Measurements from ENCODE around the gene OGDHL.
"Not testable (repeated sequence)": the region's sequence is repeated elsewhere in the genome, so short reads cannot be mapped to it uniquely, and the experiment has no call there.

OGDHL gene

GRCh38 chr10:49738616-49739360, 23.3 kb downstream of the OGDHL start:
- no peak for DNase-seq

GRCh38 chr10:49737474-49738201, 24.5 kb downstream of the OGDHL start:
- DNase-seq = no peak

- DNase-seq = no peak
Observed at GRCh38 chr10:49736564-49737113, 25.5 kb downstream of the OGDHL start.

GRCh38 chr10:49735848-49736563, 26.1 kb downstream of the OGDHL start:
- no peak for DNase-seq

GRCh38 chr10:49735161-49735560, 27.0 kb downstream of the OGDHL start:
- DNase-seq = no peak

GRCh38 chr10:49734676-49735075, 27.4 kb downstream of the OGDHL start:
- no peak for DNase-seq

GRCh38 chr10:49733866-49734265, 28.3 kb downstream of the OGDHL start:
- DNase-seq = no peak

- no peak for DNase-seq
Observed at GRCh38 chr10:49726593-49726992, 35.5 kb downstream of the OGDHL start.

GRCh38 chr10:49715157-49715556, 47.0 kb downstream of the OGDHL start:
- DNase-seq = not testable (repeated sequence)

GRCh38 chr10:49713266-49713665, 48.9 kb downstream of the OGDHL start:
- no peak for DNase-seq

GRCh38 chr10:49711481-49711880, 50.6 kb downstream of the OGDHL start:
- DNase-seq = no peak

- no peak for DNase-seq
Observed at GRCh38 chr10:49710966-49711365, 51.2 kb downstream of the OGDHL start.

GRCh38 chr10:49709934-49710333, 52.2 kb downstream of the OGDHL start:
- no peak for DNase-seq

- DNase-seq = no peak
Observed at GRCh38 chr10:49707585-49707984, 54.5 kb downstream of the OGDHL start.

GRCh38 chr10:49700997-49701396, 61.1 kb downstream of the OGDHL start:
- DNase-seq = no peak

- no peak for DNase-seq
Observed at GRCh38 chr10:49700211-49700610, 61.9 kb downstream of the OGDHL start.

- DNase-seq = no peak
Observed at GRCh38 chr10:49698679-49699078, 63.4 kb downstream of the OGDHL start.

- no peak for DNase-seq
Observed at GRCh38 chr10:49696311-49696710, 65.8 kb downstream of the OGDHL start.

GRCh38 chr10:49694466-49694865, 67.7 kb downstream of the OGDHL start:
- DNase-seq = no peak

GRCh38 chr10:49691588-49691987, 70.5 kb downstream of the OGDHL start:
- DNase-seq = no peak

GRCh38 chr10:49690698-49691356, 71.3 kb downstream of the OGDHL start:
- DNase-seq = no peak

- DNase-seq = no peak
Observed at GRCh38 chr10:49689882-49690510, 72.1 kb downstream of the OGDHL start.
